Breast epithelium (tissue), 3 donors: Measurements from ENCODE around the gene BRINP3.

Experiments
- POLR2A ChIP-seq: fragments of 450-650 bp; IDR thresholded peaks from one replicate; pipeline ENCODE4 v1.6.1; 2016; ENCODE audit warnings: antibody characterized with exemption, mild to moderate bottlenecking, moderate library complexity
- TF ChIP-seq, protein P1 (sequence below), 3 donors: fragments of 450-650 bp; IDR thresholded peaks; one replicate each; pipeline ENCODE4 v1.5.1; 2016 to 2017; ENCODE audit warnings: antibody characterized with exemption in 3 of 3, mild to moderate bottlenecking in 3 of 3, moderate library complexity in 3 of 3

DNA sequence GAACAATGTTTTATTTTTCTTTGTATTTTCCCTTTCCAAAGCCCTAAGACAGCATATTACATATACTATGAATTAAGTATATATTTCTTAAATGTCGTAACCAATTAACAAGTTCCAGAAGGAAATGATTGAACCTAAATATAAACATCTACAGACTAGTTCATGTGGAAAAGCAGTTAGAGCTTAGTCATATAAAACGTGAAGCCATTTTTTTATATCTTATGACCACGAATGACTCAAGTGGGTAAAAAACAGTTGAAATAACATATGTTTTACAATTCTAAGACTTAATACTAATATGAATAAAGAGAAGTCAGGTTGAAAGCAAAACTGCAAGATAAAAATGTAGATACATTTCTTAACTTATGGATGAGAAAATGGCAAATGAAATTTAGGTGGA, 307.3 kb downstream of the BRINP3 start:
- no peak for TF ChIP-seq POLR2A
- TF ChIP-seq, protein P1, sequence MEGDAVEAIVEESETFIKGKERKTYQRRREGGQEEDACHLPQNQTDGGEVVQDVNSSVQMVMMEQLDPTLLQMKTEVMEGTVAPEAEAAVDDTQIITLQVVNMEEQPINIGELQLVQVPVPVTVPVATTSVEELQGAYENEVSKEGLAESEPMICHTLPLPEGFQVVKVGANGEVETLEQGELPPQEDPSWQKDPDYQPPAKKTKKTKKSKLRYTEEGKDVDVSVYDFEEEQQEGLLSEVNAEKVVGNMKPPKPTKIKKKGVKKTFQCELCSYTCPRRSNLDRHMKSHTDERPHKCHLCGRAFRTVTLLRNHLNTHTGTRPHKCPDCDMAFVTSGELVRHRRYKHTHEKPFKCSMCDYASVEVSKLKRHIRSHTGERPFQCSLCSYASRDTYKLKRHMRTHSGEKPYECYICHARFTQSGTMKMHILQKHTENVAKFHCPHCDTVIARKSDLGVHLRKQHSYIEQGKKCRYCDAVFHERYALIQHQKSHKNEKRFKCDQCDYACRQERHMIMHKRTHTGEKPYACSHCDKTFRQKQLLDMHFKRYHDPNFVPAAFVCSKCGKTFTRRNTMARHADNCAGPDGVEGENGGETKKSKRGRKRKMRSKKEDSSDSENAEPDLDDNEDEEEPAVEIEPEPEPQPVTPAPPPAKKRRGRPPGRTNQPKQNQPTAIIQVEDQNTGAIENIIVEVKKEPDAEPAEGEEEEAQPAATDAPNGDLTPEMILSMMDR (IDR thresholded peaks at IDR 0.05): no peak
